K562 (cell line): Measurements from ENCODE around the gene DPH2. TPM values are rescaled to one million over a fixed set of nuclear protein-coding genes. Genes with fewer than 3 reads are reported as not detected.

Experiments
- ATAC-seq: fragments of 200-7000 bp; cut with Tn5 transposase; 3 replicates; pipeline ENCODE4 v1.9.1; 2020; ENCODE audit warnings: moderate library complexity
- BruUV-seq: library from RNA; stranded (reverse); fragments of 400-500 nt; replicated peaks from 2 replicates; lab custom pipeline; 2021; lab: Mats Ljungman, UMichigan
- CTCF ChIA-PET: fragments of 300-600 bp; formaldehyde crosslinking; extraction: SDS; loops from one replicate; lab custom pipeline; 2021; ENCODE audit warnings: low intra/inter-chr PET ratio; lab: Yijun Ruan, JAX
- POLR2A ChIA-PET: fragments of 300-600, 350-650 bp; sonication (Branson Sonifier 250); formaldehyde crosslinking; extraction: SDS; loops from one replicate; lab custom pipeline; 2021; ENCODE audit warnings: antibody characterized with exemption, inconsistent platforms; lab: Yijun Ruan, JAX
- DNase-seq, 4 experiments: peaks; one replicate each; pipeline versions ENCODE4 v3.0.0 to v3.0.0-alpha.2; 2011 to 2018; ENCODE audit warnings: low spot score in 3 of 4, mixed read lengths in 3 of 4; ENCODE audit errors: extremely low read depth in 1 of 4
- FAIRE-seq: peaks from 2 replicates; lab custom pipeline; 2011; peaks lifted over from hg19 to GRCh38; lab: Jason Lieb, UNC
- H2AFZ ChIP-seq: 2 replicates; pipeline ENCODE4 v1.6.0; 2011; ENCODE audit warnings: low read depth, low read length, control low read depth, inconsistent platforms
- H3K27ac ChIP-seq: fragments of 200-600 bp; 3 replicates; pipeline ENCODE4 v1.8.0; 2011; ENCODE audit warnings: low read depth, mild to moderate bottlenecking, control low read depth, inconsistent platforms, low read length, moderate library complexity, mixed read lengths; ENCODE audit errors: extremely low read depth
- H3K27me3 ChIP-seq, 2 experiments: fragments of 300-600 bp in 1 of 2; 2 replicates in 1 of 2; 3 replicates in 1 of 2; pipeline versions ENCODE4 v1.6.0 to v1.8.0; 2011; ENCODE audit warnings: inconsistent platforms in 2 of 2, low read length in 2 of 2, mild to moderate bottlenecking in 1 of 2, mixed read lengths in 1 of 2, moderate library complexity in 1 of 2; ENCODE audit not compliant: control insufficient read depth in 2 of 2, insufficient read depth in 2 of 2
- H3K36me3 ChIP-seq: fragments of 300-600 bp; 3 replicates; pipeline ENCODE4 v1.8.0; 2011; ENCODE audit warnings: mild to moderate bottlenecking, low read length, inconsistent platforms; ENCODE audit not compliant: control insufficient read depth, insufficient read depth
- H3K4me1 ChIP-seq, 2 experiments: fragments of 200-600 bp in 1 of 2; replicated peaks in 1 of 2; 2 replicates in 1 of 2; 3 replicates in 1 of 2; pipeline versions ENCODE4 v1.5.1 to v1.8.0; 2011; ENCODE audit warnings: inconsistent platforms in 2 of 2, low read length in 2 of 2, mild to moderate bottlenecking in 1 of 2, mixed read lengths in 1 of 2, moderate library complexity in 1 of 2; ENCODE audit not compliant: control insufficient read depth in 2 of 2, insufficient read depth in 2 of 2
- H3K4me2 ChIP-seq: 2 replicates; pipeline ENCODE4 v1.6.1; 2011; ENCODE audit warnings: low read length, control low read depth, inconsistent platforms, mixed read lengths; ENCODE audit not compliant: insufficient read depth
- H3K4me3 ChIP-seq: fragments of 200-600 bp; sonication (generic), shearing (Covaris generic); 2 replicates; pipeline ENCODE4 v1.5.1; 2016; ENCODE audit warnings: control low read depth, inconsistent platforms
- H3K79me2 ChIP-seq: fragments of 200-600 bp; 3 replicates; pipeline ENCODE4 v1.8.0; 2011; ENCODE audit warnings: low read length, inconsistent platforms; ENCODE audit not compliant: control insufficient read depth, insufficient read depth
- H3K9ac ChIP-seq, 2 experiments: 2 replicates each; pipeline versions ENCODE4 v1.6.0 to v1.6.1; 2011; ENCODE audit warnings: low read depth in 2 of 2, low read length in 2 of 2, control low read depth in 1 of 2, inconsistent platforms in 1 of 2, mild to moderate bottlenecking in 1 of 2, mixed read lengths in 1 of 2; ENCODE audit not compliant: insufficient read depth in 1 of 2
- H3K9me1 ChIP-seq: one replicate; pipeline ENCODE4 v1.6.0; 2011; ENCODE audit warnings: inconsistent platforms, mild to moderate bottlenecking, low read length, moderate library complexity; ENCODE audit not compliant: control insufficient read depth, insufficient read depth
- H3K9me3 ChIP-seq: replicated peaks from 2 replicates; pipeline ENCODE4 v1.5.1; 2011; ENCODE audit warnings: low read depth, low read length, inconsistent platforms; ENCODE audit not compliant: control insufficient read depth, insufficient read depth
- H4K20me1 ChIP-seq: replicated peaks from 2 replicates; pipeline ENCODE4 v1.6.1; 2011; ENCODE audit warnings: low read length, inconsistent platforms, mixed read lengths; ENCODE audit not compliant: control insufficient read depth, insufficient read depth
- TFE3 ChIP-seq: fragments of 450-650 bp; formaldehyde crosslinking; IDR thresholded peaks from 2 replicates; pipeline ENCODE4 v1.4.0; 2020; ENCODE audit warnings: mild to moderate bottlenecking, mixed read lengths
- WGBS: fragments of 100-300 bp; shearing (Covaris generic); methylation state at CpG from one replicate; pipeline ENCODE4 v1.1.6; 2016; ENCODE audit warnings: low coverage, mixed read lengths; ENCODE audit not compliant: insufficient coverage; ENCODE audit errors: missing lambda C conversion rate; 5-methylcytosine and 5-hydroxymethylcytosine counted together
- in situ Hi-C: fragments of 300-500 bp; cut with MboI; formaldehyde crosslinking; loops from 4 replicates; pipeline ENCODE4 v1.15.0; 2018; ENCODE audit warnings: inconsistent platforms, mixed read lengths
- intact Hi-C: fragments of 100-400 bp; cut with micrococcal nuclease; formaldehyde crosslinking; loops from 2 replicates; pipeline ENCODE4 v1.14.2; 2022
- polyA plus RNA-seq, 8 experiments: library from polyadenylated mRNA; depleted of rRNA in 4 of 8; stranded (reverse) in 5 of 8; unstranded in 3 of 8; fragments of >200 nt; fragmentation: Nextera tagmentation in 2 of 8; fragmentation: Illumina TruSeq in 1 of 8; extraction: Ambion mirVana in 2 of 8; extraction: Trizol in 1 of 8; gene quantifications; 2 replicates each; pipeline versions ENCODE4 v1.2.1 to v1.2.3, GENCODE V29; 2011 to 2014; ENCODE audit warnings: inconsistent platforms in 1 of 8, missing spikeins in 1 of 8
- total RNA-seq, 7 experiments: library from RNA; depleted of rRNA in 6 of 7; stranded (reverse); fragments of >200 nt in 6 of 7; fragmentation: Illumina TruSeq in 2 of 7; extraction: Trizol in 2 of 7; gene quantifications; 2 replicates each; pipeline versions ENCODE4 v1.2.1 to v1.2.3, GENCODE V29; 2011 to 2021; ENCODE audit warnings: low replicate concordance in 1 of 7

Gene DPH2
- total and polyA plus RNA-seq, 9 of the 15 experiments (the other 6 are each of a cell fraction or from before 2014, with no cell fraction given) = 17.9 to 94.1 (median 68.1) TPM

GRCh38 chr1:43935711-43936427, 33.9 kb upstream of the DPH2 start:
- BruUV-seq = no TSS peak
- Histone ChIP-seq H3K9ac (peak overlapping the region in 1 of 2 experiments; percentile 47; a peak in 1 of 4 replicates), H3K27me3 (no peaks in the 10 kb centered on the region), H3K4me3 (no peak overlapping the region), H3K9me3 (no peaks in the 10 kb centered on the region), H3K9me1 (peaks cover 9% of the 10 kb centered on the region), H3K27ac (no peak overlapping the region), H2AFZ (no peak overlapping the region), H3K4me1 (peaks cover 12 to 28% of the 10 kb centered on the region in 2 experiments; a peak in 4 of 5 replicates), H4K20me1 (0 out of 2 replicates have a peak, but pooled peaks cover 3% of the 10 kb centered on the region), H3K4me2 (no peak overlapping the region), H3K79me2 (no peaks in the 10 kb centered on the region), H3K36me3 (peaks cover 4% of the 10 kb centered on the region; the same call in 2 of the 3 replicates)
- no peak for DNase-seq
- no peak for FAIRE-seq
- intact Hi-C loops (no loop called here), in situ Hi-C loops (loop anchor here (5.0 to 10.0 kb wide), 2 partner anchors 409 to 701 kb away; no protein-coding TSS in a partner anchor)
- no peak for ATAC-seq
- WGBS = 77% methylated on average over 7 of the region's 48 CpGs
- ChIA-PET POLR2A (interaction anchor here (0.6 to 2.1 kb wide), 6 partner anchors 8 to 461 kb away, joined by 3 to 21 read pairs (median 4); no protein-coding TSS in a partner anchor), CTCF (interaction anchor here (0.8 to 4.7 kb wide), 5 partner anchors 100 to 708 kb away, joined by 4 to 79 read pairs (median 9); partner anchors contain the start of gene PTPRF)
- TF ChIP-seq TFE3 (CRISPR knock-in tag) = no peak
